Measurements from ENCODE around the gene PRDM8. TPM values are rescaled to one million over a fixed set of nuclear protein-coding genes. Genes with fewer than 3 reads are reported as not detected.

PRDM8 gene
- total RNA-seq, 1 experiment from 2014 or later: 0.26 TPM

GRCh38 chr4:80202190-80202711 is 4.9 kb downstream of the PRDM8 start:
- H3K4me3 ChIP-seq: peak overlapping the region; percentile 59
- no peaks in the 10 kb centered on the region for H3K36me3 ChIP-seq (ENCODE audit: low read depth)
- peak in 1 of 2 experiments; percentile 70 for DNase-seq
- intact Hi-C loops (cut with micrococcal nuclease; ENCODE audit: unreplicated experiment): no loop called here
- H3K79me2 ChIP-seq (ENCODE audit: low read depth): no peaks in the 10 kb centered on the region
- no peaks in the 10 kb centered on the region for H3K9me3 ChIP-seq (ENCODE audit: insufficient read depth, low read depth)
- TF ChIP-seq EZH2 (IDR thresholded peaks at IDR 0.05; ENCODE audit: low read depth) (no peak), CTCF (conservative IDR thresholded peaks at IDR 0.05) (peak; percentile 68)
- H2AFZ ChIP-seq: peak overlapping the region; percentile 72; the same call in 1 of the 2 replicates
- no peaks in the 10 kb centered on the region for H3K27me3 ChIP-seq (ENCODE audit: insufficient read depth, low read depth)
- no TSS peak for BruUV-seq (replicated peaks)
- H3K4me1 ChIP-seq (replicated peaks; ENCODE audit: insufficient read depth): no peaks in the 10 kb centered on the region
- ChIA-PET POLR2A (ENCODE audit: unreplicated experiment) (no interaction called here), CTCF (interaction anchor here (0.6 kb wide), 2 partner anchors 104 to 514 kb away, joined by 3 to 8 read pairs; no protein-coding TSS in a partner anchor)
- H3K4me2 ChIP-seq: peak overlapping the region; percentile 74
- no peaks in the 10 kb centered on the region for H4K20me1 ChIP-seq (ENCODE audit: insufficient read depth)
- no peak overlapping the region for H3K27ac ChIP-seq
- H3F3A ChIP-seq (ENCODE audit: insufficient read depth, low read depth): no peaks in the 10 kb centered on the region
- no peaks in the 10 kb centered on the region for H3K9me2 ChIP-seq (ENCODE audit: insufficient read depth)

GRCh38 chr4:80202741-80203553 is 5.6 kb downstream of the PRDM8 start:
- intact Hi-C loops (cut with micrococcal nuclease; ENCODE audit: unreplicated experiment): no loop called here
- POLR2A ChIA-PET (ENCODE audit: unreplicated experiment): interaction anchor here (0.6 kb wide), 1 partner anchor 453 kb away, joined by 4 read pairs; no protein-coding TSS in a partner anchor
- no peaks in the 10 kb centered on the region for H3F3A ChIP-seq (ENCODE audit: insufficient read depth, low read depth)
- DNase-seq: no peak
- H2AFZ ChIP-seq: no peak overlapping the region
- no peaks in the 10 kb centered on the region for H3K27me3 ChIP-seq (ENCODE audit: insufficient read depth, low read depth)
- no peaks in the 10 kb centered on the region for H3K79me2 ChIP-seq (ENCODE audit: low read depth)
- no peaks in the 10 kb centered on the region for H3K36me3 ChIP-seq (ENCODE audit: low read depth)
- H3K4me2 ChIP-seq: peak overlapping the region; percentile 74; the same call in 1 of the 2 replicates
- H3K4me1 ChIP-seq (replicated peaks; ENCODE audit: insufficient read depth): no peaks in the 10 kb centered on the region
- no peak overlapping the region for H3K27ac ChIP-seq
- BruUV-seq (replicated peaks): no TSS peak
- no peaks in the 10 kb centered on the region for H3K9me2 ChIP-seq (ENCODE audit: insufficient read depth)
- TF ChIP-seq CTCF (conservative IDR thresholded peaks at IDR 0.05): no peak
- no peak for TF ChIP-seq EZH2 (IDR thresholded peaks at IDR 0.05; ENCODE audit: low read depth)
- no peaks in the 10 kb centered on the region for H3K9me3 ChIP-seq (ENCODE audit: insufficient read depth, low read depth)
- H3K4me3 ChIP-seq: peak overlapping the region; percentile 59; the same call in 1 of the 2 replicates
- H4K20me1 ChIP-seq (ENCODE audit: insufficient read depth): no peaks in the 10 kb centered on the region
- CTCF ChIA-PET: interaction anchor here (0.6 kb wide), 2 partner anchors 104 to 514 kb away, joined by 3 to 8 read pairs; no protein-coding TSS in a partner anchor

- Histone ChIP-seq H3K4me2 (no peak overlapping the region), H3K27ac (no peak overlapping the region), H3K9me3 (ENCODE audit: insufficient read depth, low read depth) (no peaks in the 10 kb centered on the region), H3K4me3 (no peak overlapping the region), H3F3A (ENCODE audit: insufficient read depth, low read depth) (no peaks in the 10 kb centered on the region), H3K9me2 (ENCODE audit: insufficient read depth) (no peaks in the 10 kb centered on the region), H3K4me1 (replicated peaks; ENCODE audit: insufficient read depth) (no peaks in the 10 kb centered on the region), H3K79me2 (ENCODE audit: low read depth) (no peaks in the 10 kb centered on the region), H4K20me1 (ENCODE audit: insufficient read depth) (no peaks in the 10 kb centered on the region), H2AFZ (no peak overlapping the region), H3K36me3 (ENCODE audit: low read depth) (no peaks in the 10 kb centered on the region), H3K27me3 (ENCODE audit: insufficient read depth, low read depth) (no peaks in the 10 kb centered on the region)
- POLR2A ChIA-PET (ENCODE audit: unreplicated experiment): interaction anchor here (0.6 kb wide), 1 partner anchor 138 kb away, joined by 8 read pairs; no protein-coding TSS in a partner anchor
- intact Hi-C loops (cut with micrococcal nuclease; ENCODE audit: unreplicated experiment): no loop called here
- DNase-seq: no peak
- TF ChIP-seq EZH2 (IDR thresholded peaks at IDR 0.05; ENCODE audit: low read depth) (no peak), CTCF (conservative IDR thresholded peaks at IDR 0.05) (no peak)
- no TSS peak for BruUV-seq (replicated peaks)
- CTCF ChIA-PET: no interaction called here
Measured at GRCh38 chr4:80204433-80205011, 7.2 kb downstream of the PRDM8 start.
